Astrocyte (in vitro differentiated cells and primary cell): ENCODE results near the gene ADGRA3. TPM values are rescaled to one million over a fixed set of nuclear protein-coding genes. Genes with fewer than 3 reads are reported as not detected.

Experiments used
- DNase-seq: peaks from one replicate; pipeline ENCODE4 v3.0.0-alpha.2; 2010; ENCODE audit warnings: low read depth
- FAIRE-seq: peaks from 2 replicates; lab custom pipeline; 2011; peaks lifted over from hg19 to GRCh38; lab: Jason Lieb, UNC
- H2AFZ ChIP-seq: 2 replicates; pipeline ENCODE4 v1.6.0; 2012; ENCODE audit warnings: low read depth, low read length, inconsistent platforms
- H3K27ac ChIP-seq: 2 replicates; pipeline ENCODE4 v1.5.1; 2011; ENCODE audit warnings: low read depth, low read length, inconsistent platforms
- H3K27me3 ChIP-seq: 2 replicates; pipeline ENCODE4 v1.6.0; 2011; ENCODE audit warnings: low read length, inconsistent platforms; ENCODE audit not compliant: insufficient read depth
- H3K36me3 ChIP-seq: 2 replicates; pipeline ENCODE4 v1.5.1; 2011; ENCODE audit warnings: low read length, inconsistent platforms; ENCODE audit not compliant: insufficient read depth
- H3K4me1 ChIP-seq: 2 replicates; pipeline ENCODE4 v1.5.1; 2011; ENCODE audit warnings: low read length, inconsistent platforms; ENCODE audit not compliant: insufficient read depth
- H3K4me2 ChIP-seq: 2 replicates; pipeline ENCODE4 v1.6.0; 2012; ENCODE audit warnings: low read length, inconsistent platforms
- H3K4me3 ChIP-seq: 2 replicates; pipeline ENCODE4 v1.5.1; 2011; ENCODE audit warnings: low read depth, mild to moderate bottlenecking, low read length, inconsistent platforms; ENCODE audit not compliant: insufficient read depth
- H3K79me2 ChIP-seq: 2 replicates; pipeline ENCODE4 v1.6.0; 2012; ENCODE audit warnings: mild to moderate bottlenecking, low read length, inconsistent platforms; ENCODE audit not compliant: insufficient read depth
- H3K9ac ChIP-seq: 2 replicates; pipeline ENCODE4 v1.6.0; 2012; ENCODE audit warnings: mild to moderate bottlenecking, low read length, inconsistent platforms
- H3K9me3 ChIP-seq: 2 replicates; pipeline ENCODE4 v1.5.1; 2012; ENCODE audit warnings: low read depth, mild to moderate bottlenecking, low read length, inconsistent platforms; ENCODE audit not compliant: insufficient read depth
- H4K20me1 ChIP-seq: 2 replicates; pipeline ENCODE4 v1.6.0; 2012; ENCODE audit warnings: low read length, inconsistent platforms; ENCODE audit not compliant: insufficient read depth
- H3K27ac Mint-ChIP-seq: one replicate; pipeline ENCODE4 v1.8.0; 2021; ENCODE audit warnings: mild to moderate bottlenecking, mixed read lengths; ENCODE audit not compliant: unreplicated experiment
- H3K27me3 Mint-ChIP-seq: one replicate; pipeline ENCODE4 v1.8.0; 2021; ENCODE audit warnings: low read depth, mixed read lengths; ENCODE audit not compliant: unreplicated experiment
- H3K36me3 Mint-ChIP-seq: one replicate; pipeline ENCODE4 v1.8.0; 2021; ENCODE audit warnings: low read depth, mixed read lengths; ENCODE audit not compliant: unreplicated experiment
- H3K4me1 Mint-ChIP-seq: one replicate; pipeline ENCODE4 v1.8.0; 2021; ENCODE audit warnings: low read depth, mixed read lengths; ENCODE audit not compliant: unreplicated experiment
- H3K4me3 Mint-ChIP-seq: one replicate; pipeline ENCODE4 v1.8.0; 2021; ENCODE audit warnings: mild to moderate bottlenecking, moderate library complexity, mixed read lengths; ENCODE audit not compliant: unreplicated experiment
- H3K9me3 Mint-ChIP-seq: one replicate; pipeline ENCODE4 v1.8.0; 2021; ENCODE audit warnings: mild to moderate bottlenecking, mixed read lengths; ENCODE audit not compliant: unreplicated experiment
- CTCF ChIP-seq: IDR thresholded peaks from 2 replicates; pipeline ENCODE4 v1.5.1; 2011; ENCODE audit warnings: low read depth, mild to moderate bottlenecking, inconsistent platforms, low read length, moderate library complexity; ENCODE audit not compliant: insufficient read depth
- EZH2 ChIP-seq: IDR thresholded peaks from 2 replicates; pipeline ENCODE4 v1.6.1; 2012; ENCODE audit warnings: mild to moderate bottlenecking, low read length, inconsistent platforms; ENCODE audit not compliant: insufficient read depth
- total RNA-seq: library from RNA; stranded (reverse); gene quantifications from 2 replicates; pipeline ENCODE4 v1.2.1, GENCODE V29; 2021

Gene ADGRA3
- total RNA-seq, 1 donor from 2014 or later: 27.3 TPM

- FAIRE-seq: no peak
- H3K36me3 Mint-ChIP-seq: peaks cover 2% of the 10 kb centered on the region
These were observed 71.1 kb downstream of the ADGRA3 start for GRCh38 chr4:22444813-22445212.

GRCh38 chr4:22442956-22443355 is 72.9 kb downstream of the ADGRA3 start:
- TF ChIP-seq EZH2 (no peak), CTCF (no peak)
- Histone ChIP-seq H3K79me2 (no peaks in the 10 kb centered on the region), H3K4me3 (no peak overlapping the region), H3K4me1 (no peaks in the 10 kb centered on the region), H3K9ac (no peak overlapping the region), H3K4me2 (no peak overlapping the region), H3K9me3 (no peaks in the 10 kb centered on the region), H3K36me3 (peaks cover 9% of the 10 kb centered on the region), H2AFZ (no peak overlapping the region), H3K27me3 (no peaks in the 10 kb centered on the region), H3K27ac (no peak overlapping the region), H4K20me1 (no peaks in the 10 kb centered on the region)
- FAIRE-seq (no peak), DNase-seq (no peak)
- Mint-ChIP-seq H3K27me3 (no peaks in the 10 kb centered on the region), H3K9me3 (no peaks in the 10 kb centered on the region), H3K27ac (no peak overlapping the region), H3K4me1 (no peaks in the 10 kb centered on the region), H3K4me3 (no peak overlapping the region), H3K36me3 (peaks cover 2% of the 10 kb centered on the region)

More at GRCh38 chr4:22444813-22445212, 71.1 kb downstream of the ADGRA3 start:
- Mint-ChIP-seq H3K27ac (no peak overlapping the region), H3K9me3 (no peaks in the 10 kb centered on the region), H3K4me3 (no peak overlapping the region), H3K27me3 (no peaks in the 10 kb centered on the region), H3K4me1 (no peaks in the 10 kb centered on the region)
- Histone ChIP-seq H4K20me1 (no peaks in the 10 kb centered on the region), H3K4me3 (no peak overlapping the region), H3K4me2 (no peak overlapping the region), H2AFZ (no peak overlapping the region), H3K9ac (no peak overlapping the region), H3K79me2 (no peaks in the 10 kb centered on the region), H3K9me3 (no peaks in the 10 kb centered on the region), H3K4me1 (no peaks in the 10 kb centered on the region), H3K27ac (no peak overlapping the region), H3K27me3 (no peaks in the 10 kb centered on the region), H3K36me3 (peaks cover 15% of the 10 kb centered on the region)
- TF ChIP-seq EZH2 (no peak), CTCF (no peak)
- no peak for DNase-seq

GRCh38 chr4:22440999-22441398 is 74.9 kb downstream of the ADGRA3 start:
- H3K4me1 ChIP-seq: no peaks in the 10 kb centered on the region
- DNase-seq: no peak
- H3K9ac ChIP-seq: no peak overlapping the region
- TF ChIP-seq EZH2 (no peak), CTCF (no peak)
- H3K9me3 ChIP-seq: no peaks in the 10 kb centered on the region
- H3K36me3 ChIP-seq: peaks cover 6% of the 10 kb centered on the region
- no peaks in the 10 kb centered on the region for H3K27me3 ChIP-seq
- Mint-ChIP-seq H3K9me3 (no peaks in the 10 kb centered on the region), H3K4me1 (no peaks in the 10 kb centered on the region), H3K27ac (no peak overlapping the region), H3K36me3 (no peaks in the 10 kb centered on the region), H3K4me3 (no peak overlapping the region), H3K27me3 (no peaks in the 10 kb centered on the region)
- no peak for FAIRE-seq
- H3K27ac ChIP-seq: no peak overlapping the region
- H2AFZ ChIP-seq: no peak overlapping the region
- no peaks in the 10 kb centered on the region for H4K20me1 ChIP-seq
- H3K79me2 ChIP-seq: no peaks in the 10 kb centered on the region
- no peak overlapping the region for H3K4me3 ChIP-seq
- no peak overlapping the region for H3K4me2 ChIP-seq
